Measurements from ENCODE around the gene SRC.
"Not testable (repeated sequence)": the region's sequence is repeated elsewhere in the genome, so short reads cannot be mapped to it uniquely, and the experiment has no call there.

Gene SRC

DNA sequence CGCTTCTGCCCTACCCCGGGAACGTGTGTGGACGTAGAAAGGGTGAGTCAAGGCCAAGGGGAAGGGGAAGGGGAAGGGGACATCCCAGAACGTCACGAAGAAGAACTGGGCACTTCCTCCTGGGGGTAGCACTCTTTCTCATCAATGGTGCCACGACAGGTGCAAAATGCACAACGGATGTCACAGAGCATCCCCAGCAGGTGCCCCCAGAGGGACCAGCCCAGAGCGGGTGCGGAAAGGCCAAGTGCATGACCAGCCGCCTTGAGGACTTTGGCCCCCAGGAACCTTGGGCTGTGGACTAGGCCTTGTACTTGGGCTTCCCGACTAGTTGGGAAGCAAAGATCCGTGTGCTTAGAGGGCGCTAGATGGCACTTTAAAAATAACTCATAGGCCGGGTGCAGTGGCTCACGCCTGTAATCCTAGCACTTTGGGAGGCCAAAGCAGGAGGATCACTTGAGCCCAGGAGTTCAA is 12.1 kb upstream of the SRC start:
- no peak overlapping the region for H2AFZ ChIP-seq (ENCODE audit: low read depth, low read length)
- no peaks in the 10 kb centered on the region for H3K9me3 ChIP-seq (ENCODE audit: low read length)
- no peak overlapping the region for H3K4me3 ChIP-seq (ENCODE audit: low read length)
- H3K27me3 ChIP-seq (ENCODE audit: insufficient read depth, low read length) = no peaks in the 10 kb centered on the region
- peaks cover 13% of the 10 kb centered on the region for H3K4me1 ChIP-seq (ENCODE audit: insufficient read depth, low read length)
- H3K36me3 ChIP-seq (ENCODE audit: insufficient read depth, low read length) = no peaks in the 10 kb centered on the region

DNA sequence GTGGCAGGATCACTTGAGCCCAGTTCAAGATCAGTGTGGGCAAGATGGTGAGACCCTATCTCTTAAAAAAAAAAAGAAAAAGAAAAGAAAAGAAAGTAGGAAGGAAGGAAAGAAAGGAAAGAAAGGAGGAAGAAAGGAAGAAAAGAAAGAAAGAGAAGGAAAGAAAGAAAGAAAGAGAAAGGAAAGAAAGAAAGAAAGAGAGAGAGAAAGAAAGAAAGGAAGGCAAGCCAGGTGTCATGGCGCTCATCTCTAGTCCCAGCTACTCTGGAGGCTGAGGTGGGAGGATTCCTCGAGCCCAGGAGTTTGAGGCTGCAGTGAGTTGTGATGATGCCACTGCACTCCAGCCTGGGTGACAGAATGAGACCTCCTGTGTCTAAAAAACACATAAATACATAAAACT is 11.5 kb upstream of the SRC start:
- H3K36me3 ChIP-seq (ENCODE audit: insufficient read depth, low read length) = no peaks in the 10 kb centered on the region
- H3K4me1 ChIP-seq (ENCODE audit: insufficient read depth, low read length) = peaks cover 13% of the 10 kb centered on the region
- H2AFZ ChIP-seq (ENCODE audit: low read depth, low read length) = no peak overlapping the region
- no peaks in the 10 kb centered on the region for H3K27me3 ChIP-seq (ENCODE audit: insufficient read depth, low read length)
- no peak overlapping the region for H3K4me3 ChIP-seq (ENCODE audit: low read length)
- no peaks in the 10 kb centered on the region for H3K9me3 ChIP-seq (ENCODE audit: low read length)

GRCh38 chr20:37335642-37336368 is 10.1 kb upstream of the SRC start:
- no peaks in the 10 kb centered on the region for H3K9me3 ChIP-seq (ENCODE audit: low read length)
- H3K27me3 ChIP-seq (ENCODE audit: insufficient read depth, low read length) = no peaks in the 10 kb centered on the region
- peaks cover 20% of the 10 kb centered on the region for H3K4me1 ChIP-seq (ENCODE audit: insufficient read depth, low read length)
- H3K36me3 ChIP-seq (ENCODE audit: insufficient read depth, low read length) = no peaks in the 10 kb centered on the region
- H3K4me3 ChIP-seq (ENCODE audit: low read length) = no peak overlapping the region
- no peak overlapping the region for H2AFZ ChIP-seq (ENCODE audit: low read depth, low read length)

DNA sequence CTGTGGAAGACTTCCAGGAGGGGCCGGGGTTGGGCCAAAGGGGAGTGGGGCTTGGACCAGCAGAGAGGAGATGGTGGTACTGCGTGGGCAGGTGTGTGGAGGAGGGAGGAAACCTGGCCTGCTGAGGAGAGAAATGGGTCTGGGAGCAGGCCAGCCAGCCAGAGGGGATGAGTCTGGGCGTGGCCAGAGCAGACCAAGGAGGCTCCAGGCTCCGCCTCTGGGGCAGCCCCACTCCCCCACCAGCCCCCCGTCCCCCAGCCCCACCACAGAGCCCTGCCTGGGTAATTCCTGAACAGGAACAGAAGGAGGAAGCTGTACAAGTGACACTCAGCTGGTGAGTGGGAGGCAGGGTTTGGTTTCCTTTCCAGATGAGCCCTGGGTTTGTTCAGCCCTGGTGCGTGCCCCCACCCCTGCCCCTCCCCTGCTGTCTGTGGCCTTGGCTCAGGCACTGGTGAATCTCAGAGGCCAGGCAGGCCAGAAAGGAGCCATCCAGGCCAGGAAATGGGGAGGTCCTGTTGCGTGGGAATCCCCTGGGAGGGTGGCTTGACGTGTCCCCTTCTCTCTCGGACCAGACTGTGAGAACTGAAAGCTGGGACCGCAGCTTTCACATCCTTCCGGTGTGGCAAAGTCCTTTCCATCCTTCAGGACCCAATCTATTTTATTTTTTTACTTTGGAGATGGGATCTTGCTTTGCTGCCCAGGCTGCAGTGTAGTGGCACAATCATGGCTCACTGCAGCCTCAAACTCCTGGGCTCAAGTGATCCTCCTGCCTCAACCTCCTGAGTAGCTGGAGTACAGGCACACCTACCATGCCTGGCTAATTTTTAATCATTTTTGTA is 9.4 kb upstream of the SRC start:
- Histone ChIP-seq H3K4me3 (ENCODE audit: low read length) (no peak overlapping the region), H3K4me1 (ENCODE audit: insufficient read depth, low read length) (peaks cover 20% of the 10 kb centered on the region), H2AFZ (ENCODE audit: low read depth, low read length) (no peak overlapping the region), H3K9me3 (ENCODE audit: low read length) (no peaks in the 10 kb centered on the region), H3K36me3 (ENCODE audit: insufficient read depth, low read length) (no peaks in the 10 kb centered on the region), H3K27me3 (ENCODE audit: insufficient read depth, low read length) (no peaks in the 10 kb centered on the region)

- H3K36me3 ChIP-seq (ENCODE audit: insufficient read depth, low read length) = no peaks in the 10 kb centered on the region
- H3K4me3 ChIP-seq (ENCODE audit: low read length) = no peak overlapping the region
- peaks cover 20% of the 10 kb centered on the region for H3K4me1 ChIP-seq (ENCODE audit: insufficient read depth, low read length)
- H2AFZ ChIP-seq (ENCODE audit: low read depth, low read length) = no peak overlapping the region
- no peaks in the 10 kb centered on the region for H3K27me3 ChIP-seq (ENCODE audit: insufficient read depth, low read length)
- no peaks in the 10 kb centered on the region for H3K9me3 ChIP-seq (ENCODE audit: low read length)
Observed at GRCh38 chr20:37337208-37337991, 8.5 kb upstream of the SRC start.

- H3K9me3 ChIP-seq (ENCODE audit: low read length); H3K36me3 ChIP-seq (ENCODE audit: insufficient read depth, low read length); H2AFZ ChIP-seq (ENCODE audit: low read depth, low read length); H3K4me3 ChIP-seq (ENCODE audit: low read length); H3K27me3 ChIP-seq (ENCODE audit: insufficient read depth, low read length): not testable (repeated sequence)
- H3K4me1 ChIP-seq (ENCODE audit: insufficient read depth, low read length) = peaks cover 20% of the 10 kb centered on the region
Observed at GRCh38 chr20:37338380-37338779, 7.6 kb upstream of the SRC start.

- H3K27me3 ChIP-seq (ENCODE audit: insufficient read depth, low read length) = peaks cover 3% of the 10 kb centered on the region
- no peaks in the 10 kb centered on the region for H3K9me3 ChIP-seq (ENCODE audit: low read length)
- H3K36me3 ChIP-seq (ENCODE audit: insufficient read depth, low read length) = no peaks in the 10 kb centered on the region
- peaks cover 20% of the 10 kb centered on the region for H3K4me1 ChIP-seq (ENCODE audit: insufficient read depth, low read length)
- no peak overlapping the region for H2AFZ ChIP-seq (ENCODE audit: low read depth, low read length)
- no peak overlapping the region for H3K4me3 ChIP-seq (ENCODE audit: low read length)
Observed at GRCh38 chr20:37339208-37339607, 6.7 kb upstream of the SRC start.

DNA sequence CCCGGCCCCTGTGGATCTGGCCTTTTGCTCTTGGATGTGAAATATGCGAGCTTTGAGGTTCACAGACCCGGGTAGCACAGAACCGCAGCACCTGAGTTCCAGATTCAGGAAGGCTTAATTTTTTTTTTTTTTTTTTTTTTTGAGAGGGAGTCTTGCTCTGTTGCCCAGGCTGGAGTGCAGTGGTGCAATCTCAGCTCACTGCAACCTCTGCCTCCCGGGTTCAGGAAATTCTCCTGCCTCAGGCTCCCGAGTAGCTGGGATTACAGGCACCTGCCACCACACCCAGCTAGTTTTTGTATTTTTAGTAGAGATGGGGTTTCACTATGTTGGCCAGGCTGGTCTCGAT is 6.2 kb upstream of the SRC start:
- H3K27me3 ChIP-seq (ENCODE audit: insufficient read depth, low read length); H3K4me3 ChIP-seq (ENCODE audit: low read length); H3K36me3 ChIP-seq (ENCODE audit: insufficient read depth, low read length); H2AFZ ChIP-seq (ENCODE audit: low read depth, low read length); H3K9me3 ChIP-seq (ENCODE audit: low read length): not testable (repeated sequence)
- peaks cover 20% of the 10 kb centered on the region for H3K4me1 ChIP-seq (ENCODE audit: insufficient read depth, low read length)

- H3K36me3 ChIP-seq (ENCODE audit: insufficient read depth, low read length) = no peaks in the 10 kb centered on the region
- no peaks in the 10 kb centered on the region for H3K9me3 ChIP-seq (ENCODE audit: low read length)
- peaks cover 3% of the 10 kb centered on the region for H3K27me3 ChIP-seq (ENCODE audit: insufficient read depth, low read length)
- no peak overlapping the region for H2AFZ ChIP-seq (ENCODE audit: low read depth, low read length)
- H3K4me1 ChIP-seq (ENCODE audit: insufficient read depth, low read length) = peaks cover 20% of the 10 kb centered on the region
- no peak overlapping the region for H3K4me3 ChIP-seq (ENCODE audit: low read length)
Observed at GRCh38 chr20:37340998-37341397, 4.9 kb upstream of the SRC start.

- H3K9me3 ChIP-seq (ENCODE audit: low read length) = no peaks in the 10 kb centered on the region
- H3K4me3 ChIP-seq (ENCODE audit: low read length) = no peak overlapping the region
- peaks cover 15% of the 10 kb centered on the region for H3K4me1 ChIP-seq (ENCODE audit: insufficient read depth, low read length)
- peaks cover 3% of the 10 kb centered on the region for H3K27me3 ChIP-seq (ENCODE audit: insufficient read depth, low read length)
- H2AFZ ChIP-seq (ENCODE audit: low read depth, low read length) = no peak overlapping the region
- H3K36me3 ChIP-seq (ENCODE audit: insufficient read depth, low read length) = no peaks in the 10 kb centered on the region
Observed at GRCh38 chr20:37341632-37342031, 4.3 kb upstream of the SRC start.

DNA sequence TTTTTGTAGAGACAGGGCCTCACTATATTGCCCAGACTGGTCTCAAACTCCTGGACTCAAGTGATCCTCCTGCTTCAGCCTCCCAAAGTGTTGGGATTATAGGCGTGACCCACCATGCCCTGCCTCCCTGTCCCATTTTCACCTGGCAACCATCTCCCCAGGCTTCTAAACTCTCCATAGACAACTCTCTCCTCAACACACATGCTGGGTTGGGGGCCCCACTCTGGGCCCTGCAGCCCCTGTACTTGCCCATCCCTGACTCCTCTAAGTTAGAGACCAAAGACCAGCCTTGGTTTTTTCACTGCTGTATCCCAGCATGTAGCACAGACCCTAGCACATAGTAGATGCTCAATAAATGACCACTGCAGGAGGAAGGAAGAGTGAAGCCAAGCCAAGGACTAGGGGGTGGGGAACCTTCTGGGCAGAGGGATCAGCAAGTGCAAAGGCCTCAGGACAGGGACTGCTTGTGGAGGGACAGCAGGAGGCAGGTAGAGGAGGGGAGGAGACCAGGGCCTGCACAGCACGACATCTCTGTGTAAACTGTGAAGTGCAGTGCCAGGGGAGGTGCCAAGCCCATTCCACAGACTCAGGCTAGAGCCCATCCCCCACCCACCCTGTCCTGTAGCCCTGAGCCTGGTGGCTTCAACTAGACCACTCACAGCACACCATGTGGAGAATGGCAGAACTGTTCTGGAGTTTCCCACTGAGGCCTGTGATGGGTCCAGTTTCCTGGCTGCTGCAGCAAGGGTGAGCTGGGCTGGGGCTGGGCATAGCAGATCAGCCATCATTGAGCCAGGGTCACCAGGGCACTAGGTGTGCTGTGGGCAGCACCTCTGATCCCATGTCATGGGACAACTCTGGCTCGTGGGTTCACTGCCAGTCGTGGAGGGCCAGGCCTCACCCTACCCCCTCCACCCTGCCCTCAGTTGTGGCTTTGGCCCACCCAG is 3.4 kb upstream of the SRC start:
- peaks cover 10% of the 10 kb centered on the region for H3K4me1 ChIP-seq (ENCODE audit: insufficient read depth, low read length)
- no peak overlapping the region for H2AFZ ChIP-seq (ENCODE audit: low read depth, low read length)
- no peaks in the 10 kb centered on the region for H3K36me3 ChIP-seq (ENCODE audit: insufficient read depth, low read length)
- H3K27me3 ChIP-seq (ENCODE audit: insufficient read depth, low read length) = peaks cover 3% of the 10 kb centered on the region
- H3K9me3 ChIP-seq (ENCODE audit: low read length) = no peaks in the 10 kb centered on the region
- H3K4me3 ChIP-seq (ENCODE audit: low read length) = no peak overlapping the region

DNA sequence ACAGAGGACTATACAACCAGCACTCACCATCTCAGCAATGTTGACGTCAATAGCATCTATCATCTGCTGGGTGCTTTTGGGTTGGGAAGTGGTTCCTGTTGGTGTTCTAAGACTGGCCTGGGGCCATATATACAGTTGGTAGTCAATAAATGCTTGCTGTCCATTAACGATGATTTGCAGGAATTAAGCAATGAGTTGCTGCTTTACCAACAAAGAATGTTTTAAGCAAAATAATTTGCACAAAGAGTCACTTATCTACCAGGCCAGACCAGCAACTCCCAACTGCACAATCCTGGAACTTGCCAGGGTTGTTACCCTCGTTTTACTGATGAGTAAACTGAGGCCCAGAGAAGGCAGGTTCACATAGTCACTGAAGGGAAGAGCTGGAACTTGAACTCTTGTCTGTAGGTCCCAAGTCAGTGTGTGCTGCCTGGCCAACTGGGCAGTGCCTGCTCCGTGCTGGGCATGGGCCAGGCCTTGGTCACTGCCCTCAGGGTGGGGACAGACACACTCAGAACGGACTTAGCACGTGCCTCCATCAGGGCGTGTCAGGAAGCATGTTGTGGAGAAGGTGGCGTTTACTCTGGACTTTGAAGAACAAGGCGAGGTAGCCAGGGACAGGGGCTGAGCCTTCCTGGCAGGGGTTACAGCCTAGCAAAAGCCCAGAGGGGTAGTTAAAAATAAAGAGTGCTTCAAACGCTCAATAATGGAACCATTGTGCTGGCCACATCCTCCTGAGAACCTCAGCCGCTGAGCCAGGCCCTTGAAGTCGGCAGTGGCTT is 2.5 kb upstream of the SRC start:
- Histone ChIP-seq H3K9me3 (ENCODE audit: low read length) (no peaks in the 10 kb centered on the region), H3K27me3 (ENCODE audit: insufficient read depth, low read length) (peaks cover 3% of the 10 kb centered on the region), H3K4me1 (ENCODE audit: insufficient read depth, low read length) (peaks cover 10% of the 10 kb centered on the region), H3K4me3 (ENCODE audit: low read length) (no peak overlapping the region), H3K36me3 (ENCODE audit: insufficient read depth, low read length) (no peaks in the 10 kb centered on the region), H2AFZ (ENCODE audit: low read depth, low read length) (no peak overlapping the region)

Data from neuron (in vitro differentiated cells).